Dermis lymphatic vessel endothelial cell (primary cell): ENCODE results near the gene VPS25. TPM values are rescaled to one million over a fixed set of nuclear protein-coding genes. Genes with fewer than 3 reads are reported as not detected.

Experiments
- total RNA-seq: library from RNA; depleted of rRNA; stranded (reverse); fragments of >200 nt; gene quantifications from 2 replicates; pipeline ENCODE4 v1.2.1, GENCODE V29; 2014

VPS25 gene
- 42.3 and 46.2 TPM in 2 replicates for total RNA-seq

GRCh38 chr17:42773290-42774035 is at the start of gene VPS25:
Gene VPS25 (plus strand): TSS chr17:42773449. CDS start chr17:42773476, 27 bp downstream.

GRCh38 chr17:42744806-42745617 is 28.2 kb upstream of the VPS25 start, which contains the start of gene EZH1:
Gene EZH1 (minus strand): TSS chr17:42745040. CDS start chr17:42728941, 16,099 bp downstream.

GRCh38 chr17:42760652-42761581 is 12.3 kb upstream of the VPS25 start, which contains the start of gene RAMP2:
Gene RAMP2 (plus strand): TSS chr17:42761227. CDS start chr17:42761262, 35 bp downstream.

GRCh38 chr17:42779936-42780850 is 6.9 kb downstream of the VPS25 start, which contains the start of gene WNK4:
Gene WNK4 (plus strand): TSS chr17:42780610. CDS start chr17:42780699, 89 bp downstream.

GRCh38 chr17:42798383-42799380 is 25.4 kb downstream of the VPS25 start, which contains the start of the genes CNTD1 and COA3:
Gene CNTD1 (plus strand): TSS chr17:42798861. CDS start chr17:42799068, 207 bp downstream.
Gene COA3 (minus strand): TSS chr17:42798704. CDS start chr17:42798681, 23 bp downstream.

Other genes with a start within 250 kb of the VPS25 start
- 23.3 and 32.3 TPM in 2 replicates for gene NAGLU, start 237.2 kb upstream of the VPS25 start, total RNA-seq
- 0.76 and 1.4 TPM in 2 replicates for gene HSD17B1, start 220.5 kb upstream of the VPS25 start, total RNA-seq
- 7.5 and 9.0 TPM in 2 replicates for gene COASY, start 211.3 kb upstream of the VPS25 start, total RNA-seq
- gene MLX, start 206.3 kb upstream of the VPS25 start, total RNA-seq, result 30.3 and 34.1 TPM in 2 replicates
- gene PSMC3IP, start 195.7 kb upstream of the VPS25 start, total RNA-seq, result 1.1 and 1.3 TPM in 2 replicates
- gene RETREG3, start 164.1 kb upstream of the VPS25 start, total RNA-seq, result 65.7 and 83.3 TPM in 2 replicates
- gene TUBG1, start 163.8 kb upstream of the VPS25 start, total RNA-seq, result 10.8 and 11.5 TPM in 2 replicates
- 4.2 and 5.4 TPM in 2 replicates for gene TUBG2, start 114.2 kb upstream of the VPS25 start, total RNA-seq
- 13.0 and 16.8 TPM in 2 replicates for gene PLEKHH3, start 96.5 kb upstream of the VPS25 start, total RNA-seq
- gene CCR10, start 91.6 kb upstream of the VPS25 start, total RNA-seq, result 2.4 and 3.9 TPM in 2 replicates
- 6.7 and 9.9 TPM in 2 replicates for gene CNTNAP1, start 90.9 kb upstream of the VPS25 start, total RNA-seq
- gene EZH1, start 28.4 kb upstream of the VPS25 start, total RNA-seq, result 12.4 and 13.8 TPM in 2 replicates
- gene RAMP2, start 12.2 kb upstream of the VPS25 start, total RNA-seq, result 15.6 and 21.5 TPM in 2 replicates
- gene WNK4, start 7.2 kb downstream of the VPS25 start, total RNA-seq, result 0.54 and 1.5 TPM in 2 replicates
- gene COA3, start 25.3 kb downstream of the VPS25 start, total RNA-seq, result 63.1 and 74.3 TPM in 2 replicates
- gene CNTD1, start 25.4 kb downstream of the VPS25 start, total RNA-seq, result not detected in 2 replicates
- gene BECN1, start 50.8 kb downstream of the VPS25 start, total RNA-seq, result 143 and 162 TPM in 2 replicates
- gene PSME3, start 59.9 kb downstream of the VPS25 start, total RNA-seq, result 48.9 and 65.9 TPM in 2 replicates
- gene AOC2, start 71.1 kb downstream of the VPS25 start, total RNA-seq, result 0.22 and 0.43 TPM in 2 replicates
- gene AOC3, start 77.8 kb downstream of the VPS25 start, total RNA-seq, result 0.33 and 0.43 TPM in 2 replicates
- gene G6PC1, start 127.3 kb downstream of the VPS25 start, total RNA-seq, result not detected in 2 replicates
- gene AARSD1, start 191.0 kb downstream of the VPS25 start, total RNA-seq, result 12.9 and 14.1 TPM in 2 replicates
- 0.09 and 0.11 TPM in 2 replicates for gene PTGES3L, start 206.6 kb downstream of the VPS25 start, total RNA-seq
- 10.1 and 10.5 TPM in 2 replicates for gene RUNDC1, start 207.1 kb downstream of the VPS25 start, total RNA-seq
- gene RPL27, start 225.0 kb downstream of the VPS25 start, total RNA-seq, result 986 and 1,404 TPM in 2 replicates
- 7.8 and 10.7 TPM in 2 replicates for gene IFI35, start 233.3 kb downstream of the VPS25 start, total RNA-seq
- gene VAT1, start 248.9 kb downstream of the VPS25 start, total RNA-seq, result 128 and 141 TPM in 2 replicates